ENCODE data around the gene ZMIZ2.

DNA sequence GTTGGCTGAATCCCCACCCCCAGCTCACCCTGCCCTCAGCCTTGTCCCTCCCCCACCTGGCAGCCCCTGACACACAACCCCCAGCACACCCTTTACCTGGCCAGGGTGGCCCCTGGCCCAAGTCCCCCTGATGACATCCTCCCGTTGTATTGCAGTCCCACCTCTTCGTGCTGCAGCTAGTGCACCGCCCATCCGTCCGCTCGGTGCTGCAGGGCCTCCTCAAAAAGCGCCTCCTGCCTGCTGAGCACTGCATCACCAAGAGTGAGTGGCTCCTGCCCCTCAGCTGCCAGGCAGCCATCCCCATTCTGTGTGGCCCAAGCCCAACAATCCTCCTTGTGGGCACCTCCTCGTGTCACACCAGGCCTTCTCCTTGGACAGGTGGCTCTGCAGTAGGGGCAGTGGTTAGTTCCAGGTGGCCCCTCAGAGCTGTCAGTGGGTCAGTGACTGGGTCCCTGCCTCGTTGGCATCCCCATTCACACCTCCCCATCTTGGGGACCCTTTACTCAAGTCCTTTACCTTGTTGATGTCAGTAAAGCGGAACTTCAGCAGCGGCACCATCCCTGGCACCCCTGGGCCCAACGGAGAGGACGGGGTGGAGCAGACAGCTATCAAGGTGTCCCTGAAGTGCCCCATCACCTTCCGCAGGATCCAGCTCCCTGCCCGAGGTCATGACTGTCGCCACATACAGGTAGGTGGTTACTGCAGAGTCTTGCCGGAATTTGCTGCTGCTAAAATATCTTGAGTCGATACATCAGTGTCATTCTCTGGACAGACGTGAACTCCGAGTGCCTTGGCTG lies 14.3 kb downstream of the ZMIZ2 start:
- no peak for TF ChIP-seq GABPA (IDR thresholded peaks at IDR 0.05 in 1 of 2, conservative IDR thresholded peaks at IDR 0.05 in 1 of 2)
- TF ChIP-seq, protein P1, sequence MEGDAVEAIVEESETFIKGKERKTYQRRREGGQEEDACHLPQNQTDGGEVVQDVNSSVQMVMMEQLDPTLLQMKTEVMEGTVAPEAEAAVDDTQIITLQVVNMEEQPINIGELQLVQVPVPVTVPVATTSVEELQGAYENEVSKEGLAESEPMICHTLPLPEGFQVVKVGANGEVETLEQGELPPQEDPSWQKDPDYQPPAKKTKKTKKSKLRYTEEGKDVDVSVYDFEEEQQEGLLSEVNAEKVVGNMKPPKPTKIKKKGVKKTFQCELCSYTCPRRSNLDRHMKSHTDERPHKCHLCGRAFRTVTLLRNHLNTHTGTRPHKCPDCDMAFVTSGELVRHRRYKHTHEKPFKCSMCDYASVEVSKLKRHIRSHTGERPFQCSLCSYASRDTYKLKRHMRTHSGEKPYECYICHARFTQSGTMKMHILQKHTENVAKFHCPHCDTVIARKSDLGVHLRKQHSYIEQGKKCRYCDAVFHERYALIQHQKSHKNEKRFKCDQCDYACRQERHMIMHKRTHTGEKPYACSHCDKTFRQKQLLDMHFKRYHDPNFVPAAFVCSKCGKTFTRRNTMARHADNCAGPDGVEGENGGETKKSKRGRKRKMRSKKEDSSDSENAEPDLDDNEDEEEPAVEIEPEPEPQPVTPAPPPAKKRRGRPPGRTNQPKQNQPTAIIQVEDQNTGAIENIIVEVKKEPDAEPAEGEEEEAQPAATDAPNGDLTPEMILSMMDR (IDR thresholded peaks at IDR 0.05; ENCODE audit: low read depth, low read length, missing input control): no peak
- no peak for TF ChIP-seq FOXA1 (IDR thresholded peaks at IDR 0.05)
- TF ChIP-seq, protein P2, sequence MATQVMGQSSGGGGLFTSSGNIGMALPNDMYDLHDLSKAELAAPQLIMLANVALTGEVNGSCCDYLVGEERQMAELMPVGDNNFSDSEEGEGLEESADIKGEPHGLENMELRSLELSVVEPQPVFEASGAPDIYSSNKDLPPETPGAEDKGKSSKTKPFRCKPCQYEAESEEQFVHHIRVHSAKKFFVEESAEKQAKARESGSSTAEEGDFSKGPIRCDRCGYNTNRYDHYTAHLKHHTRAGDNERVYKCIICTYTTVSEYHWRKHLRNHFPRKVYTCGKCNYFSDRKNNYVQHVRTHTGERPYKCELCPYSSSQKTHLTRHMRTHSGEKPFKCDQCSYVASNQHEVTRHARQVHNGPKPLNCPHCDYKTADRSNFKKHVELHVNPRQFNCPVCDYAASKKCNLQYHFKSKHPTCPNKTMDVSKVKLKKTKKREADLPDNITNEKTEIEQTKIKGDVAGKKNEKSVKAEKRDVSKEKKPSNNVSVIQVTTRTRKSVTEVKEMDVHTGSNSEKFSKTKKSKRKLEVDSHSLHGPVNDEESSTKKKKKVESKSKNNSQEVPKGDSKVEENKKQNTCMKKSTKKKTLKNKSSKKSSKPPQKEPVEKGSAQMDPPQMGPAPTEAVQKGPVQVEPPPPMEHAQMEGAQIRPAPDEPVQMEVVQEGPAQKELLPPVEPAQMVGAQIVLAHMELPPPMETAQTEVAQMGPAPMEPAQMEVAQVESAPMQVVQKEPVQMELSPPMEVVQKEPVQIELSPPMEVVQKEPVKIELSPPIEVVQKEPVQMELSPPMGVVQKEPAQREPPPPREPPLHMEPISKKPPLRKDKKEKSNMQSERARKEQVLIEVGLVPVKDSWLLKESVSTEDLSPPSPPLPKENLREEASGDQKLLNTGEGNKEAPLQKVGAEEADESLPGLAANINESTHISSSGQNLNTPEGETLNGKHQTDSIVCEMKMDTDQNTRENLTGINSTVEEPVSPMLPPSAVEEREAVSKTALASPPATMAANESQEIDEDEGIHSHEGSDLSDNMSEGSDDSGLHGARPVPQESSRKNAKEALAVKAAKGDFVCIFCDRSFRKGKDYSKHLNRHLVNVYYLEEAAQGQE (IDR thresholded peaks at IDR 0.05): no peak
- no peak for TF ChIP-seq RAD21 (IDR thresholded peaks at IDR 0.05)
